GM19372 (cell line): ENCODE data around the gene GSTA5.
"Not testable (repeated sequence)": the region's sequence is repeated elsewhere in the genome, so short reads cannot be mapped to it uniquely, and the experiment has no call there.

Source experiments
- ATAC-seq: cut with Tn5 transposase; IDR thresholded peaks from one replicate; pipeline ENCODE4 v1.9.1; 2021; ENCODE audit warnings: mild to moderate bottlenecking, low read depth, moderate library complexity; ENCODE audit not compliant: unreplicated experiment

The GSTA5 gene

GRCh38 chr6:52799272-52799671 lies 41.3 kb downstream of the GSTA5 start:
- not testable (repeated sequence) for ATAC-seq

- not testable (repeated sequence) for ATAC-seq
Measured at GRCh38 chr6:52794366-52794765, 46.2 kb downstream of the GSTA5 start.

- ATAC-seq: no peak
Measured at GRCh38 chr6:52790861-52791260, 49.8 kb downstream of the GSTA5 start.

DNA sequence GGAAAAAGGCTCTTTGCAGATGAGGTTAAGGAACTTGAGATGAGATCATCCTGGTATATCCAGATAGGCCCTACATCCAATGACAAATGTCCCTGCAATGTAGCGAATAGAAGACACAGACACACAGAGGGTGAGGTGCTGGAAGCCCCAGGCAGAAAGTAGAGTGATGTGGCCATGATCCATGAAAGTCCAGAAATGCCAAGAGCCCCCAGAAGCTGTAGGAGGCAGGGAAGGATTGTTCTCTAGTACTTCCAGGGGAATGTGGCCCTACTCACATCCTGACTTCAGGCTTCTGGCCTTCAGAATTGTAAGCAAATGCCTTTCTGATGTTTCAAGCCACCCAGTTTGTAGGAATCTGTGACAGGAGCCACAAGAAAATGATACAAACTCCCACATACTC lies 51.0 kb downstream of the GSTA5 start:
- ATAC-seq: not testable (repeated sequence)

DNA sequence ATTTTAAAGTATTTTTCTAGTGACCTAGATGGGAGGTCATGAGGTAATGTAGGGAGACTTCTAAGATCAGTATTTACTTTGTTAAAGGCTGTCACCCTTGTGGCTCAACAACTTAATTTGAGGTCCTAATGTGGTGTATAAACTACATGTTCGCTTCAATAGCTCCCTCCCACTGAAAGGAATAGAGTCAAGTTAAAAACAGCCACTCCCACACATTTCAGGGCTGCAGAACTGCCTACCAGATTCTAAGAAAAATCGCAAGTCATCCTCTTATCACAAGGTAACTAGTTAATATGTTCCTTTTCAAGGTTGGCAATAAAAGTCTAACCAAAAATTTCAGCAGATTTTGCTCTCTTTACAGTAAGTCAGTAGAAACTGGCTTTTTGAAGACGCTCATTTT lies 52.1 kb downstream of the GSTA5 start:
- no peak for ATAC-seq

- no peak for ATAC-seq
Measured at GRCh38 chr6:52787917-52788316, 52.7 kb downstream of the GSTA5 start.

GRCh38 chr6:52786249-52786956 lies 54.2 kb downstream of the GSTA5 start:
- no peak for ATAC-seq

GRCh38 chr6:52782696-52783274 lies 57.8 kb downstream of the GSTA5 start:
- ATAC-seq: not testable (repeated sequence)

- ATAC-seq: not testable (repeated sequence)
Measured at GRCh38 chr6:52782209-52782608, 58.4 kb downstream of the GSTA5 start.
